Measurements from ENCODE around the gene LRMDA.

- TF ChIP-seq, protein P1, sequence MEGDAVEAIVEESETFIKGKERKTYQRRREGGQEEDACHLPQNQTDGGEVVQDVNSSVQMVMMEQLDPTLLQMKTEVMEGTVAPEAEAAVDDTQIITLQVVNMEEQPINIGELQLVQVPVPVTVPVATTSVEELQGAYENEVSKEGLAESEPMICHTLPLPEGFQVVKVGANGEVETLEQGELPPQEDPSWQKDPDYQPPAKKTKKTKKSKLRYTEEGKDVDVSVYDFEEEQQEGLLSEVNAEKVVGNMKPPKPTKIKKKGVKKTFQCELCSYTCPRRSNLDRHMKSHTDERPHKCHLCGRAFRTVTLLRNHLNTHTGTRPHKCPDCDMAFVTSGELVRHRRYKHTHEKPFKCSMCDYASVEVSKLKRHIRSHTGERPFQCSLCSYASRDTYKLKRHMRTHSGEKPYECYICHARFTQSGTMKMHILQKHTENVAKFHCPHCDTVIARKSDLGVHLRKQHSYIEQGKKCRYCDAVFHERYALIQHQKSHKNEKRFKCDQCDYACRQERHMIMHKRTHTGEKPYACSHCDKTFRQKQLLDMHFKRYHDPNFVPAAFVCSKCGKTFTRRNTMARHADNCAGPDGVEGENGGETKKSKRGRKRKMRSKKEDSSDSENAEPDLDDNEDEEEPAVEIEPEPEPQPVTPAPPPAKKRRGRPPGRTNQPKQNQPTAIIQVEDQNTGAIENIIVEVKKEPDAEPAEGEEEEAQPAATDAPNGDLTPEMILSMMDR (IDR thresholded peaks at IDR 0.05): no peak
- no peak for TF ChIP-seq POLR2A (IDR thresholded peaks at IDR 0.05)
These were observed 821.3 kb downstream of the LRMDA start for GRCh38 chr10:76252733-76253132.
